HG03095 (cell line): Measurements from ENCODE around the gene COL1A1.

ENCODE experiments used
- ATAC-seq: cut with Tn5 transposase; IDR thresholded peaks from one replicate; pipeline ENCODE4 v1.9.1; 2021; ENCODE audit warnings: moderate library complexity; ENCODE audit not compliant: unreplicated experiment

Gene COL1A1

GRCh38 chr17:50187751-50188530 lies 13.5 kb downstream of the COL1A1 start:
- ATAC-seq: no peak

- no peak for ATAC-seq
Measured at GRCh38 chr17:50187394-50187725, 14.1 kb downstream of the COL1A1 start.

GRCh38 chr17:50186661-50187393 lies 14.6 kb downstream of the COL1A1 start:
- ATAC-seq: no peak

- ATAC-seq: no peak
Measured at GRCh38 chr17:50185631-50186471, 15.6 kb downstream of the COL1A1 start.

- no peak for ATAC-seq
Measured at GRCh38 chr17:50184611-50185398, 16.6 kb downstream of the COL1A1 start.

GRCh38 chr17:50184064-50184463 lies 17.4 kb downstream of the COL1A1 start:
- ATAC-seq: no peak

GRCh38 chr17:50183421-50183994 lies 17.9 kb downstream of the COL1A1 start:
- ATAC-seq: no peak

GRCh38 chr17:50182783-50183420 lies 18.5 kb downstream of the COL1A1 start:
- no peak for ATAC-seq

GRCh38 chr17:50181591-50182560 lies 19.6 kb downstream of the COL1A1 start:
- ATAC-seq: no peak

- ATAC-seq: no peak
Measured at GRCh38 chr17:50181144-50181543, 20.3 kb downstream of the COL1A1 start.

GRCh38 chr17:50180620-50181019 lies 20.8 kb downstream of the COL1A1 start:
- ATAC-seq: no peak

GRCh38 chr17:50180111-50180510 lies 21.3 kb downstream of the COL1A1 start:
- no peak for ATAC-seq

GRCh38 chr17:50177983-50178834 lies 23.2 kb downstream of the COL1A1 start:
- no peak for ATAC-seq

- no peak for ATAC-seq
Measured at GRCh38 chr17:50177476-50177875, 24.0 kb downstream of the COL1A1 start.

- no peak for ATAC-seq
Measured at GRCh38 chr17:50176559-50177357, 24.7 kb downstream of the COL1A1 start.

- no peak for ATAC-seq
Measured at GRCh38 chr17:50175035-50175807, 26.2 kb downstream of the COL1A1 start.
